ENCODE measurements around the gene GARS1. TPM values are rescaled to one million over a fixed set of nuclear protein-coding genes. Genes with fewer than 3 reads are reported as not detected.
"Not testable (repeated sequence)": the region's sequence is repeated elsewhere in the genome, so short reads cannot be mapped to it uniquely, and the experiment has no call there.

GARS1 gene
- total and polyA plus RNA-seq, 8 donors, result 71.2 to 131 (median 78.8) TPM

DNA sequence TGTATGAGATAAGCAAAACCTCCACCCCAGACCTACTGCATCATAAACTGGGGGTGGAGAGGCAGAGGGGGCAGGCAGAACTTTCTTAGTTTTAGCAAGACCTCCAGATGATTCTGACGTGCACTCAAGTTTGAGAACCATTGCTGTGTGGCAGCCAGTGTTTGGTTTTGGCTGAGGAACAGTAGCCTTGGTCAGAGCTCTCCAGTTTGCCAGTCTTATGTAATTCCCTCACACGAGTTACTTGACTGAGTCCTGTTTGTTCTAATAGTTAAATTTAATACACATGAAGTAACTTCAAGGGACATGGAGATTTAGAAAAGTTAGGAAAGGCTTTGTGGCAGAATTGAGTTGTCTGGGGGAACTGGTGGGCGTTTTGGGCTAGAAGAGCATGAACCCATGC, 38.5 kb downstream of the GARS1 start:
- peak overlapping the region in 1 of 2 donors; percentile 59 for H3K27ac ChIP-seq
- peaks cover 0 to 5% of the 10 kb centered on the region in 2 donors for H3K4me1 ChIP-seq
- no peaks in the 10 kb centered on the region for H3K9me3 ChIP-seq
- intact Hi-C loops (cut with DNase I), result no loop called here
- H3K4me3 ChIP-seq, result no peak overlapping the region
- DNase-seq (no peak), ATAC-seq (peak; percentile 61)
- no peaks in the 10 kb centered on the region for H3K27me3 ChIP-seq
- H3K36me3 ChIP-seq, result peaks cover 0 to 82% of the 10 kb centered on the region in 2 donors
- TF ChIP-seq, protein P1, sequence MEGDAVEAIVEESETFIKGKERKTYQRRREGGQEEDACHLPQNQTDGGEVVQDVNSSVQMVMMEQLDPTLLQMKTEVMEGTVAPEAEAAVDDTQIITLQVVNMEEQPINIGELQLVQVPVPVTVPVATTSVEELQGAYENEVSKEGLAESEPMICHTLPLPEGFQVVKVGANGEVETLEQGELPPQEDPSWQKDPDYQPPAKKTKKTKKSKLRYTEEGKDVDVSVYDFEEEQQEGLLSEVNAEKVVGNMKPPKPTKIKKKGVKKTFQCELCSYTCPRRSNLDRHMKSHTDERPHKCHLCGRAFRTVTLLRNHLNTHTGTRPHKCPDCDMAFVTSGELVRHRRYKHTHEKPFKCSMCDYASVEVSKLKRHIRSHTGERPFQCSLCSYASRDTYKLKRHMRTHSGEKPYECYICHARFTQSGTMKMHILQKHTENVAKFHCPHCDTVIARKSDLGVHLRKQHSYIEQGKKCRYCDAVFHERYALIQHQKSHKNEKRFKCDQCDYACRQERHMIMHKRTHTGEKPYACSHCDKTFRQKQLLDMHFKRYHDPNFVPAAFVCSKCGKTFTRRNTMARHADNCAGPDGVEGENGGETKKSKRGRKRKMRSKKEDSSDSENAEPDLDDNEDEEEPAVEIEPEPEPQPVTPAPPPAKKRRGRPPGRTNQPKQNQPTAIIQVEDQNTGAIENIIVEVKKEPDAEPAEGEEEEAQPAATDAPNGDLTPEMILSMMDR (IDR thresholded peaks at IDR 0.05), result no peak

DNA sequence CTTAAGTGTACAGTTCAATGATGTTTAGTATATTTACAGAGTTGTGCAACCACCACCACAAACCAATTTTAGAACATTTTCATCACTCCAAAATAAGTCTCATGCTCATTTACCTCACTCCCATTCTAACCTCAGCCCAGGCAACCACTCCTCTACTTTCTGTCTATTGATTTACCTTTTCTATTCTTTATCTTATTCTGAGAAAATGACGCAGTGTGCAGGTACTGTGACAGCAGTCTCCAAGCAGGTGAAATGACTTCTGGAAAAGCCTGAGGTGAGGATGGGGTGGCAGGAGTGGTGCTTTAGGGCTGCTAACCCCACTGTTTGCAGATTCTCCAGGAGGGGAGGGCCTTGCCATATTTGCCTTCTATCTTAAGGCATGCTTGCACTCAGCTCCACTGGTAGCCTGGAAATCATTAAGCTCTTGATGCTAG, 39.5 kb downstream of the GARS1 start:
- DNase-seq, result no peak

DNA sequence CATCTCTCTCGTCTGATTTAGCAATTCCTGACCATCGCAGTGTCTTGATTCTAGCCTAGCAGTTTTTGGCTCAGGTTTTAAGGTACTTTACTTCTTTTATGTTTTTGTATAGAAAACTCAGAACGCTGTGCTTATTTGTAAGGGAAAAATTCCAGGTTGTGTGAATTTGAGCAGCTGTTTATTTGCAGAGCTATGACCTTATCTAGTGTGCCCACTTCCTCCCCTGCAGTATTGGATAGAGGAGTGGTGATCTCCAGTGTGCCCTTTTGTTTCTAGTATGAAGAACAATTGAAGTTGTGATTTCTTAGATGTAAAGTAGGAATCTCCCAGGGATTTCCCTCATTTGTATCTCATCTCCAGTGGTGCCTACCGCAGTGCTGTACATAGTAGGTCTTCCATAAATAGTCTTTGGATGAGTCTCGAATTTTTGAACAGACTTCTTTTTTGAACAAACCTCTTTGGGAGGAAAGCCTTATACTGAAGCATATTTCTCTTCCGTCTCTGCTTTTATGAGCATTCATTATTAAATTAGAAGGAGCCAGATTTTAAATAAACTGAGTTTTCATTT, 40.0 kb downstream of the GARS1 start:
- H3K27ac ChIP-seq, result peak overlapping the region in 1 of 2 donors; percentile 26
- H3K9me3 ChIP-seq, result no peaks in the 10 kb centered on the region
- DNase-seq (no peak), ATAC-seq (no peak)
- no peak overlapping the region for H3K4me3 ChIP-seq
- intact Hi-C loops (cut with DNase I), result no loop called here
- H3K4me1 ChIP-seq, result peaks cover 0 to 5% of the 10 kb centered on the region in 2 donors
- H3K27me3 ChIP-seq, result no peaks in the 10 kb centered on the region
- H3K36me3 ChIP-seq, result peaks cover 0 to 68% of the 10 kb centered on the region in 2 donors
- TF ChIP-seq, protein P1 (IDR thresholded peaks at IDR 0.05), result no peak

More for the DNA sequence above, 39.5 kb downstream of the GARS1 start:
- Histone ChIP-seq H3K36me3 (peaks cover 0 to 73% of the 10 kb centered on the region in 2 donors), H3K9me3 (no peaks in the 10 kb centered on the region), H3K27ac (peak overlapping the region in 1 of 2 donors; percentile 59), H3K4me1 (peaks cover 0 to 5% of the 10 kb centered on the region in 2 donors), H3K27me3 (no peaks in the 10 kb centered on the region), H3K4me3 (no peak overlapping the region)
- TF ChIP-seq, protein P1 (IDR thresholded peaks at IDR 0.05), result no peak
- intact Hi-C loops (cut with DNase I), result no loop called here
- peak; percentile 75 for ATAC-seq

DNA sequence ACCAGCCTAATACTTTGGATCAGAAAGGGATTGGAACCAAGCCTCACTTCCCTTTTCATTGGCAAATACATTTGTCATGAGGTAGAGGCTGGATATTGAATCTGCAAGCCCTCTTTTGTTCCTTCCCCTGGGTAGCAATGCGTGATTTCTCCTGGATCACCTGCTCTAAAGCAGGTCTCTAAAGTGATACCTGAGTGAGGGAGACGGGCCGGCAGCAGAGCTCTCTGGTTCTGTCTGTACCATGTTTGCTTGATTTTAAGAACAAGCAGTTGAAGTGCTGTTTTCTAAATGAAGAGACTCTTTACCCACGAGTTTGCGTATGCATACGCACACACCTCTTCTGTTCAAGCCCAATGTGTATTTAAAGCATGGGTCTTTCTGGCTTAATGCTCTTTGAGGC, 41.1 kb downstream of the GARS1 start:
- Histone ChIP-seq H3K27ac (peak overlapping the region in 1 of 2 donors; percentile 20), H3K36me3 (peaks cover 0 to 57% of the 10 kb centered on the region in 2 donors), H3K4me3 (no peak overlapping the region), H3K9me3 (no peaks in the 10 kb centered on the region), H3K27me3 (no peaks in the 10 kb centered on the region), H3K4me1 (peaks cover 0 to 5% of the 10 kb centered on the region in 2 donors)
- intact Hi-C loops (cut with DNase I), result no loop called here
- TF ChIP-seq, protein P1 (IDR thresholded peaks at IDR 0.05), result no peak
- peak in 2 of 4 donors; percentile 30 to 61 for DNase-seq
- ATAC-seq, result peak; percentile 77

DNA sequence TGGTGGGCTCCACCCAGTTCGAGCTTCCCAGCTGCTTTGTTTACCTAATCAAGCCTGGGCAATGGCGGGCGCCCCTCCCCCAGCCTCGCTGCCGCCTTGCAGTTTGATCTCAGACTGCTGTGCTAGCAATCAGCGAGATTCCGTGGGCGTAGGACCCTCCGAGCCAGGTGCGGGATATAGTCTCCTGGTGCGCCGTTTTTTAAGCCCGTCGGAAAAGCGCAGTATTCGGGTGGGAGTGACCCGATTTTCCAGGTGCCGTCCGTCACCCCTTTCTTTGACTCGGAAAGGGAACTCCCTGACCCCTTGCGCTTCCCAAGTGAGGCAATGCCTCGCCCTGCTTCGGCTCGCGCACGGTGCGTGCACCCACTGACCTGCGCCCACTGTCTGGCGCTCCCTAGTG, 47.6 kb downstream of the GARS1 start:
- intact Hi-C loops (cut with DNase I); H3K27ac ChIP-seq; H3K4me1 ChIP-seq; H3K9me3 ChIP-seq; H3K4me3 ChIP-seq; H3K27me3 ChIP-seq; ATAC-seq; DNase-seq: not testable (repeated sequence)
- peaks cover 0 to 36% of the 10 kb centered on the region in 2 donors for H3K36me3 ChIP-seq

DNA sequence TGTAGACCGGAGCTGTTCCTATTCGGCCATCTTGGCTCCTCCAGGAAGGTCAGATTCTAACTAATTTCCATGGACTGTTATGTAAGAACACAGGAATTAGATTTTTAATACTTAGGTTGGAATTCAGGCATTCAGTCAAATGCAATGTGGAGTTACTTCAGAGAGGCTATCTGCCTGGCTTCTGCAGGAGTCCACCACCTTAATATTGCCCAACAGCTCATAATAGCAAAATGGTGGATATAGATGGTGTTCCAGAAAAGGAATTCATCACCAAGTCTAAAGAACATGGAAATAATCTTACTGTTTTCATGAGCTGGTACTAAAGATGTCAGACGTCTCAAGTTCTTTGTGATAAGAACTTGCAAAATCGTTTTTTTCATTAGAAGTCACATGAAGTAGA, 48.1 kb downstream of the GARS1 start:
- ATAC-seq, result no peak
- Histone ChIP-seq H3K4me1 (no peaks in the 10 kb centered on the region), H3K4me3 (no peak overlapping the region), H3K27ac (no peak overlapping the region), H3K27me3 (no peaks in the 10 kb centered on the region), H3K9me3 (no peaks in the 10 kb centered on the region), H3K36me3 (peaks cover 0 to 36% of the 10 kb centered on the region in 2 donors)
- DNase-seq, result no peak
- TF ChIP-seq, protein P1 (IDR thresholded peaks at IDR 0.05), result no peak
- intact Hi-C loops (cut with DNase I), result no loop called here

Data from left lung (tissue), 10 donors.